IMR-90 (cell line): Measurements from ENCODE around the gene DTNA. TPM values are rescaled to one million over a fixed set of nuclear protein-coding genes. Genes with fewer than 3 reads are reported as not detected.

Experiments used
- ATAC-seq: fragments of 200-7000 bp; cut with Tn5 transposase; 2 replicates; pipeline ENCODE4 v1.9.1; 2020; ENCODE audit warnings: low read depth, mild to moderate bottlenecking, moderate library complexity
- Bru-seq: library from RNA; stranded (reverse); fragments of 400-500 nt; gene quantifications from one replicate; lab custom pipeline; 2021; lab: Mats Ljungman, UMichigan
- BruChase-seq, 2 experiments: library from RNA; stranded (reverse); fragments of 400-500 nt; gene quantifications; one replicate each; lab custom pipeline; 2021; lab: Mats Ljungman, UMichigan
- BruUV-seq: library from RNA; stranded (reverse); fragments of 400-500 nt; replicated peaks from 2 replicates; lab custom pipeline; 2021; lab: Mats Ljungman, UMichigan
- CTCF ChIA-PET: fragments of 300-600 bp; formaldehyde crosslinking; extraction: SDS; loops from one replicate; lab custom pipeline; 2021; ENCODE audit warnings: antibody characterized with exemption; lab: Yijun Ruan, JAX
- POLR2A ChIA-PET: fragments of 300-600 bp; sonication (Branson Sonifier 250); formaldehyde crosslinking; loops from one replicate; lab custom pipeline; 2022; ENCODE audit warnings: antibody characterized with exemption; ENCODE audit not compliant: unreplicated experiment; lab: Charles Lee
- DNase-seq: peaks from one replicate; pipeline ENCODE4 v3.0.0; 2013
- H2AFZ ChIP-seq: replicated peaks from 2 replicates; pipeline ENCODE3; 2013; ENCODE audit warnings: low read length, mild to moderate bottlenecking; ENCODE audit not compliant: poor library complexity
- H2AK5ac ChIP-seq: 2 replicates; pipeline ENCODE4 v1.6.1; 2013; ENCODE audit warnings: low read depth, low read length, inconsistent platforms
- H2AK9ac ChIP-seq: replicated peaks from 2 replicates; pipeline ENCODE3; 2013; ENCODE audit warnings: mild to moderate bottlenecking, low read depth, low read length, moderate library complexity; ENCODE audit not compliant: poor library complexity
- H2BK120ac ChIP-seq: 2 replicates; pipeline ENCODE4 v1.6.1; 2013; ENCODE audit warnings: low read depth, low read length, inconsistent platforms
- H2BK15ac ChIP-seq: 3 replicates; pipeline ENCODE4 v1.6.1; 2013; ENCODE audit warnings: low read depth, low read length, inconsistent platforms
- H2BK20ac ChIP-seq: 2 replicates; pipeline ENCODE4 v1.6.1; 2013; ENCODE audit warnings: low read depth, mild to moderate bottlenecking, inconsistent platforms, low read length, moderate library complexity
- H2BK5ac ChIP-seq: 2 replicates; pipeline ENCODE4 v1.6.1; 2013; ENCODE audit warnings: mild to moderate bottlenecking, low read depth, low read length, inconsistent platforms; ENCODE audit not compliant: poor library complexity, severe bottlenecking
- H3K14ac ChIP-seq: replicated peaks from 2 replicates; pipeline ENCODE4 v1.6.1; 2013; ENCODE audit warnings: low read depth, low read length, inconsistent platforms
- H3K18ac ChIP-seq: 2 replicates; pipeline ENCODE4 v1.6.1; 2013; ENCODE audit warnings: low read depth, low read length, control low read depth
- H3K23ac ChIP-seq: 2 replicates; pipeline ENCODE4 v1.6.1; 2013; ENCODE audit warnings: low read depth, low read length, inconsistent platforms
- H3K27ac ChIP-seq: 2 replicates; pipeline ENCODE4 v1.5.1; 2013; ENCODE audit warnings: mild to moderate bottlenecking, control low read depth, low read length; ENCODE audit not compliant: insufficient read depth
- H3K27me3 ChIP-seq: 2 replicates; pipeline ENCODE4 v1.6.1; 2013; ENCODE audit warnings: low read length; ENCODE audit not compliant: control insufficient read depth, insufficient read depth
- H3K36me3 ChIP-seq: 2 replicates; pipeline ENCODE4 v1.6.1; 2013; ENCODE audit warnings: low read length, mixed read lengths; ENCODE audit not compliant: control insufficient read depth, insufficient read depth
- H3K4ac ChIP-seq: 2 replicates; pipeline ENCODE4 v1.6.1; 2013; ENCODE audit warnings: low read depth, low read length, inconsistent platforms
- H3K4me1 ChIP-seq: 2 replicates; pipeline ENCODE4 v1.6.1; 2013; ENCODE audit warnings: low read length, mixed read lengths; ENCODE audit not compliant: control insufficient read depth, insufficient read depth
- H3K4me2 ChIP-seq: 2 replicates; pipeline ENCODE4 v1.6.1; 2013; ENCODE audit warnings: low read depth, mild to moderate bottlenecking, control low read depth, low read length, moderate library complexity
- H3K4me3 ChIP-seq: 2 replicates; pipeline ENCODE4 v1.5.1; 2013; ENCODE audit warnings: low read depth, mild to moderate bottlenecking, control low read depth, low read length, moderate library complexity; ENCODE audit not compliant: insufficient read depth
- H3K56ac ChIP-seq: 2 replicates; pipeline ENCODE4 v1.6.1; 2013; ENCODE audit warnings: low read length, inconsistent platforms; ENCODE audit not compliant: insufficient read depth; ENCODE audit errors: extremely low read depth
- H3K79me1 ChIP-seq, 2 experiments: 2 replicates each; pipeline ENCODE4 v1.6.1; 2013; ENCODE audit warnings: low read length in 2 of 2, inconsistent platforms in 1 of 2, low read depth in 1 of 2
- H3K9ac ChIP-seq: 2 replicates; pipeline ENCODE4 v1.6.1; 2013; ENCODE audit warnings: low read depth, low read length, control low read depth
- H3K9me1 ChIP-seq: 2 replicates; pipeline ENCODE4 v1.6.1; 2013; ENCODE audit warnings: low read length, inconsistent platforms; ENCODE audit not compliant: insufficient read depth
- H3K9me3 ChIP-seq: 2 replicates; pipeline ENCODE4 v1.6.1; 2013; ENCODE audit warnings: low read length; ENCODE audit not compliant: control insufficient read depth, insufficient read depth
- H4K20me1 ChIP-seq: 2 replicates; pipeline ENCODE4 v1.6.1; 2013; ENCODE audit warnings: low read length, inconsistent platforms; ENCODE audit not compliant: insufficient read depth
- H4K5ac ChIP-seq: 2 replicates; pipeline ENCODE4 v1.6.1; 2013; ENCODE audit warnings: mild to moderate bottlenecking, low read depth, low read length, control low read depth
- H4K8ac ChIP-seq, 2 experiments: 2 replicates each; pipeline ENCODE4 v1.6.1; 2013; ENCODE audit warnings: low read depth in 2 of 2, low read length in 2 of 2, control low read depth in 1 of 2, inconsistent platforms in 1 of 2
- H4K91ac ChIP-seq: 2 replicates; pipeline ENCODE4 v1.6.1; 2013; ENCODE audit warnings: low read depth, low read length, inconsistent platforms; ENCODE audit not compliant: insufficient read depth
- CHD1 ChIP-seq: IDR thresholded peaks from 2 replicates; pipeline ENCODE4 v1.6.1; 2012; ENCODE audit warnings: low read depth, low read length, improper control_type of control experiment
- MAFK ChIP-seq: IDR thresholded peaks from 2 replicates; pipeline ENCODE4 v1.6.1; 2012; ENCODE audit warnings: low read depth, low read length, improper control_type of control experiment
- POLR2A ChIP-seq: IDR thresholded peaks from 2 replicates; pipeline ENCODE4 v1.6.1; 2012; ENCODE audit warnings: mild to moderate bottlenecking, low read depth, low read length
- RAD21 ChIP-seq: IDR thresholded peaks from 2 replicates; pipeline ENCODE4 v1.6.1; 2012; ENCODE audit warnings: low read length, improper control_type of control experiment
- WGBS, 2 experiments: methylation state at CpG; one replicate each; pipeline versions ENCODE4 v1.1.5 to v1.1.7; 2013; ENCODE audit warnings: missing lambda C conversion rate in 2 of 2; ENCODE audit not compliant: insufficient read length in 1 of 2; ENCODE audit errors: extremely low coverage in 2 of 2; 5-methylcytosine and 5-hydroxymethylcytosine counted together
- dilution Hi-C: fragments of 300-500 bp; cut with HindIII; formaldehyde crosslinking; loops from one replicate; pipeline ENCODE4 v1.14.3; 2018; ENCODE audit warnings: low sequenced_read_pairs; ENCODE audit not compliant: unreplicated experiment
- in situ Hi-C: fragments of 300-500 bp; cut with MboI; formaldehyde crosslinking; loops from 3 replicates; pipeline ENCODE4 v1.14.3; 2019; ENCODE audit warnings: low sequenced_read_pairs, inconsistent platforms, mixed read lengths
- intact Hi-C: fragments of 100-400 bp; cut with micrococcal nuclease; formaldehyde crosslinking; loops from 2 replicates; pipeline ENCODE4 v1.10.0; 2022
- long read RNA-seq: library from polyadenylated mRNA; unstranded; transcript quantifications from one replicate; pipeline ENCODE4 v2.0.0, GENCODE V29; 2021; ENCODE audit not compliant: unreplicated experiment
- polyA plus RNA-seq, 3 experiments: library from polyadenylated mRNA; depleted of rRNA; stranded (reverse); fragments of >200 nt; gene quantifications; 2 replicates each; pipeline ENCODE4 v1.2.3, GENCODE V29; 2012; ENCODE audit warnings: low replicate concordance in 1 of 3
- total RNA-seq: library from RNA; depleted of rRNA; stranded (reverse); fragments of >200 nt; gene quantifications from 2 replicates; pipeline ENCODE4 v1.2.3, GENCODE V29; 2012; rRNA removed
- TF ChIP-seq, protein P1 (sequence below): fragments of 150-350 bp; IDR thresholded peaks from 2 replicates; pipeline ENCODE4 v1.6.1; 2016; ENCODE audit warnings: low read depth, mild to moderate bottlenecking, low read length, moderate library complexity, borderline replicate concordance
- TF ChIP-seq, protein P2 (sequence below): conservative IDR thresholded peaks from 2 replicates; pipeline ENCODE4 v1.5.1; 2012; ENCODE audit warnings: mild to moderate bottlenecking, low read depth, low read length, improper control_type of control experiment
- TF ChIP-seq, protein P3 (sequence below): fragments of 150-350 bp; IDR thresholded peaks from 2 replicates; pipeline ENCODE4 v1.6.1; 2017; ENCODE audit warnings: mild to moderate bottlenecking, antibody characterized with exemption, low read length, low read depth

The DTNA gene
- total RNA-seq (7.5 and 9.5 TPM in 2 replicates), polyA plus RNA-seq (2012; rRNA removed) (8.7 and 10.8 TPM in 2 replicates), Bru-seq, nascent RNA (percentile 38 among the genes with signal in this experiment), BruChase-seq, experiment 1, labeled RNA remaining after a 6-hour chase (percentile 27 among the genes with signal in this experiment), BruChase-seq, experiment 2, labeled RNA remaining after a 2-hour chase (percentile 29 among the genes with signal in this experiment)
- 4.6 and 4.8 TPM in 2 replicates for polyA plus RNA-seq (2012; cell fraction: cytosol; rRNA removed)
- 5.2 and 21.0 TPM in 2 replicates for polyA plus RNA-seq (2012; cell fraction: nucleus; rRNA removed; ENCODE audit: low replicate concordance)
- long read RNA-seq, partial matches to known transcripts: 1 of 4 reads
- long read RNA-seq, other reads (novel, unspliced or antisense): 3 of 4 reads

DNA sequence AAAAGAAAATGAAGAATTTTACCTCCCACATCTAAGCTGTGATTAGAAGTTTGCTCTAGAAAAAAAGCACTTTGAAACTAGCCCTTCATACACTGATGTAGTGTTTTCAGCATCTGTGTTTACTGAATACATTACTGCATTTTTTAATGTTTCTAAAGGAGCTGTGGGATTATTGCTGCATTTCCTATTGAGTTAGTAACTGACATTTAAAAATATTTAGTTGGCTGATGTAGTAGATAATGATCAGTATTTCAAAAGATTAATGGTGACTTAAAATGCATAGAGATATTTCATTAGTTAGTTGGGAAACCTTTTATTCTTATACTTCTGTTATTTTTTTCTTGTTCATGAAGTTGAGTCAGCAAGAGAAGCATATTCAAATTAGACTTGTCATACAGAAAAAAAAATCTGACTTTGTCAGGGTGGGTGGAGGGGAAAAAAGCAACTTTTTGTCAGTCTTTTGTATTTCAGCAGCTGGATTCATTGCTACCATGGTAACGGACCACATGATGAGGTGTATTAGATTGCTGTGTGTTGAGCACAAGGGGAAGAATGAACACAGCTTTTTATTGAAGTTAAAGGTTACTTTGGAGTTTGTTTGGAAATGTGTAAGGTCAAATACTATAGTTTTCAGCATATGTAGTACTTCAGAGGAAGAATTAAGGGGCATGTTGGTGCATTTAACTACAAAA, at the start of gene DTNA:
TSS of gene DTNA (plus strand) at position 549 of the 692 bp plus-strand sequence. CDS start 45,679 bp downstream, outside the sequence.
- peak within 1 kb of the TSS; percentile 64 for H3K23ac ChIP-seq
- no peaks in the 10 kb centered on the region for H3K36me3 ChIP-seq
- H4K5ac ChIP-seq: peak within 1 kb of the TSS; percentile 83
- peak within 1 kb of the TSS; percentile 95 for H2BK120ac ChIP-seq
- no peaks in the 10 kb centered on the region; a peak in 1 of 4 replicates for H3K79me1 ChIP-seq
- H2AFZ ChIP-seq: peak within 1 kb of the TSS; percentile 74
- peak within 1 kb of the TSS; percentile 54 for H3K14ac ChIP-seq
- H4K20me1 ChIP-seq: no peaks in the 10 kb centered on the region
- peak; percentile 30 for ATAC-seq
- TF ChIP-seq, protein P1, sequence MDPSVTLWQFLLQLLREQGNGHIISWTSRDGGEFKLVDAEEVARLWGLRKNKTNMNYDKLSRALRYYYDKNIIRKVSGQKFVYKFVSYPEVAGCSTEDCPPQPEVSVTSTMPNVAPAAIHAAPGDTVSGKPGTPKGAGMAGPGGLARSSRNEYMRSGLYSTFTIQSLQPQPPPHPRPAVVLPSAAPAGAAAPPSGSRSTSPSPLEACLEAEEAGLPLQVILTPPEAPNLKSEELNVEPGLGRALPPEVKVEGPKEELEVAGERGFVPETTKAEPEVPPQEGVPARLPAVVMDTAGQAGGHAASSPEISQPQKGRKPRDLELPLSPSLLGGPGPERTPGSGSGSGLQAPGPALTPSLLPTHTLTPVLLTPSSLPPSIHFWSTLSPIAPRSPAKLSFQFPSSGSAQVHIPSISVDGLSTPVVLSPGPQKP: no peak
- TF ChIP-seq, protein P2, sequence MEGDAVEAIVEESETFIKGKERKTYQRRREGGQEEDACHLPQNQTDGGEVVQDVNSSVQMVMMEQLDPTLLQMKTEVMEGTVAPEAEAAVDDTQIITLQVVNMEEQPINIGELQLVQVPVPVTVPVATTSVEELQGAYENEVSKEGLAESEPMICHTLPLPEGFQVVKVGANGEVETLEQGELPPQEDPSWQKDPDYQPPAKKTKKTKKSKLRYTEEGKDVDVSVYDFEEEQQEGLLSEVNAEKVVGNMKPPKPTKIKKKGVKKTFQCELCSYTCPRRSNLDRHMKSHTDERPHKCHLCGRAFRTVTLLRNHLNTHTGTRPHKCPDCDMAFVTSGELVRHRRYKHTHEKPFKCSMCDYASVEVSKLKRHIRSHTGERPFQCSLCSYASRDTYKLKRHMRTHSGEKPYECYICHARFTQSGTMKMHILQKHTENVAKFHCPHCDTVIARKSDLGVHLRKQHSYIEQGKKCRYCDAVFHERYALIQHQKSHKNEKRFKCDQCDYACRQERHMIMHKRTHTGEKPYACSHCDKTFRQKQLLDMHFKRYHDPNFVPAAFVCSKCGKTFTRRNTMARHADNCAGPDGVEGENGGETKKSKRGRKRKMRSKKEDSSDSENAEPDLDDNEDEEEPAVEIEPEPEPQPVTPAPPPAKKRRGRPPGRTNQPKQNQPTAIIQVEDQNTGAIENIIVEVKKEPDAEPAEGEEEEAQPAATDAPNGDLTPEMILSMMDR: no peak
- TF ChIP-seq CHD1: no peak
- no peak for TF ChIP-seq POLR2A
- TF ChIP-seq, protein P3, sequence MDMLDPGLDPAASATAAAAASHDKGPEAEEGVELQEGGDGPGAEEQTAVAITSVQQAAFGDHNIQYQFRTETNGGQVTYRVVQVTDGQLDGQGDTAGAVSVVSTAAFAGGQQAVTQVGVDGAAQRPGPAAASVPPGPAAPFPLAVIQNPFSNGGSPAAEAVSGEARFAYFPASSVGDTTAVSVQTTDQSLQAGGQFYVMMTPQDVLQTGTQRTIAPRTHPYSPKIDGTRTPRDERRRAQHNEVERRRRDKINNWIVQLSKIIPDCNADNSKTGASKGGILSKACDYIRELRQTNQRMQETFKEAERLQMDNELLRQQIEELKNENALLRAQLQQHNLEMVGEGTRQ: peak; percentile 76
- TF ChIP-seq RAD21: no peak
- peak; percentile 71 for TF ChIP-seq MAFK
- H3K18ac ChIP-seq: peak within 1 kb of the TSS; percentile 69
- peak within 1 kb of the TSS; percentile 87 for H3K4ac ChIP-seq
- POLR2A ChIA-PET: no interaction called here
- in situ Hi-C loops: loop anchor here (5.0 kb wide), 1 partner anchor 48 kb away; no protein-coding TSS in a partner anchor
- peak within 1 kb of the TSS; percentile 71; the same call in 1 of the 2 replicates for H3K56ac ChIP-seq
- H3K27ac ChIP-seq: peak within 1 kb of the TSS; percentile 88
- peaks cover 7% of the 10 kb centered on the region for H3K4me1 ChIP-seq
- H2BK20ac ChIP-seq: peak within 1 kb of the TSS; percentile 95
- peak within 1 kb of the TSS; percentile 26 to 90; a peak in 3 of 4 replicates for H4K8ac ChIP-seq
- peak within 1 kb of the TSS; percentile 81 for H2AK5ac ChIP-seq
- H3K4me3 ChIP-seq: peak within 1 kb of the TSS; percentile 37
- intact Hi-C loops: loop anchor here (2.0 kb wide), 2 partner anchors 49 to 63 kb away; no protein-coding TSS in a partner anchor
- H2AK9ac ChIP-seq: peak within 1 kb of the TSS; percentile 83
- BruUV-seq: no TSS peak
- dilution Hi-C loops: no loop called here
- peak within 1 kb of the TSS; percentile 49 for H3K9ac ChIP-seq
- no peaks in the 10 kb centered on the region for H3K27me3 ChIP-seq
- H3K9me3 ChIP-seq: no peaks in the 10 kb centered on the region
- peak within 1 kb of the TSS; percentile 84 for H4K91ac ChIP-seq
- no peaks in the 10 kb centered on the region for H3K9me1 ChIP-seq
- peak; percentile 96 for DNase-seq
- peak within 1 kb of the TSS; percentile 84 for H3K4me2 ChIP-seq
- peak within 1 kb of the TSS; percentile 95 for H2BK5ac ChIP-seq
- CTCF ChIA-PET: interaction anchor here (0.7 to 2.7 kb wide), 5 partner anchors 12 to 74 kb away, joined by 3 to 17 read pairs (median 4); no protein-coding TSS in a partner anchor
- peak within 1 kb of the TSS; percentile 84; the same call in 2 of the 3 replicates for H2BK15ac ChIP-seq
- WGBS, 2 experiments: 0% methylated on average over 1 of the region's 1 CpG; no CpG with 5 or more reads in 1 of the 2 experiments
